ES-I3 (cell line): Measurements from ENCODE around the gene BTN1A1.

Experiments
- H3K36me3 ChIP-seq: 2 replicates; pipeline ENCODE4 v1.6.1; 2013; ENCODE audit warnings: mild to moderate bottlenecking, low read length, control low read depth, moderate library complexity; ENCODE audit not compliant: insufficient read depth
- H3K4me1 ChIP-seq: 2 replicates; pipeline ENCODE4 v1.6.1; 2013; ENCODE audit warnings: mild to moderate bottlenecking, control low read depth, low read length; ENCODE audit not compliant: insufficient read depth
- H3K9ac ChIP-seq: 2 replicates; pipeline ENCODE4 v1.6.1; 2013; ENCODE audit warnings: low read depth, mild to moderate bottlenecking, low read length, moderate library complexity
- H3K9me3 ChIP-seq: 2 replicates; pipeline ENCODE4 v1.6.1; 2013; ENCODE audit warnings: mild to moderate bottlenecking, low read length, moderate library complexity; ENCODE audit not compliant: control insufficient read depth, insufficient read depth

The BTN1A1 gene

DNA sequence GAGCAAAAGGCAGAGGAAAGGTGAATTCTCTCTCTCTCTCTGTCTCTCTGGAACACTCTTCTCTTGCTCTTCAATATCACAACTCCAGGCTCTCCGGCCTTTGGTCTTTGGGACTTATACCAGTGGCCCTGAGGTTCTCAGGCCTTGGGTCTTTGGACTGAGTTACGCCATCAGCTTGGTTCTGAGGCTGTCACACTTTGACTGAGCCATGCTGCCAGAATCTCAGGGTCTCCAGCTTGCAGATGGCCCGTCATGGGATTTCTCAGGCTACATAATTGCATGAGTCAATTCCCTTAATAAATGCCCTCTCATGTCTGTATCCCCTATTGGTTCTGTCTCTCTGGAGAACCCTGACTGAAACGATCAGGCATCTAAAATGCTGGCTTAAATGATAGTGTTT, 29.5 kb upstream of the BTN1A1 start:
- H3K9ac ChIP-seq: no peak overlapping the region
- H3K9me3 ChIP-seq: 0 out of 2 replicates have a peak, but pooled peaks cover 3% of the 10 kb centered on the region
- peaks cover 13% of the 10 kb centered on the region for H3K4me1 ChIP-seq
- H3K36me3 ChIP-seq: peaks cover 5% of the 10 kb centered on the region; the same call in 1 of the 2 replicates

DNA sequence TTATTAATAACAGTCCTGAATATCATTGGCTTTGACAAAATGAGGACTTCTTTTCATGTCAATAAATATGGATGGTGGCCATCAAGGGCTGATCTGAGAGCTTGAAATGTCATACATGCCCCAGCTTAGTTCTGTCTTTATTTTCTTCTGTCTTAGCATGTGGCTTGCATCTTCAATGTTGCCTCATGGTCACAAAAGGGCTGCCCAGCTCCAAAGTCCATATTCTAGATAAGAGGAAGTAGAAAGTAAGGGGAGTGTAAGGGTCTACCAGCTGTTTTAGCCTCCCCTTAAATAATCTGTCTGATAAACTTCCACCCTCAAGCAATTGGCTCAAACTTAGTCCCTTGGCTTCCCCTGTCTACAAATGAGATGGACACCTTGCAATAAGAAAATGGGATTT, 28.1 kb upstream of the BTN1A1 start:
- Histone ChIP-seq H3K36me3 (0 out of 2 replicates have a peak, but pooled peaks cover 4% of the 10 kb centered on the region), H3K9me3 (0 out of 2 replicates have a peak, but pooled peaks cover 3% of the 10 kb centered on the region), H3K4me1 (peaks cover 21% of the 10 kb centered on the region), H3K9ac (no peak overlapping the region)

DNA sequence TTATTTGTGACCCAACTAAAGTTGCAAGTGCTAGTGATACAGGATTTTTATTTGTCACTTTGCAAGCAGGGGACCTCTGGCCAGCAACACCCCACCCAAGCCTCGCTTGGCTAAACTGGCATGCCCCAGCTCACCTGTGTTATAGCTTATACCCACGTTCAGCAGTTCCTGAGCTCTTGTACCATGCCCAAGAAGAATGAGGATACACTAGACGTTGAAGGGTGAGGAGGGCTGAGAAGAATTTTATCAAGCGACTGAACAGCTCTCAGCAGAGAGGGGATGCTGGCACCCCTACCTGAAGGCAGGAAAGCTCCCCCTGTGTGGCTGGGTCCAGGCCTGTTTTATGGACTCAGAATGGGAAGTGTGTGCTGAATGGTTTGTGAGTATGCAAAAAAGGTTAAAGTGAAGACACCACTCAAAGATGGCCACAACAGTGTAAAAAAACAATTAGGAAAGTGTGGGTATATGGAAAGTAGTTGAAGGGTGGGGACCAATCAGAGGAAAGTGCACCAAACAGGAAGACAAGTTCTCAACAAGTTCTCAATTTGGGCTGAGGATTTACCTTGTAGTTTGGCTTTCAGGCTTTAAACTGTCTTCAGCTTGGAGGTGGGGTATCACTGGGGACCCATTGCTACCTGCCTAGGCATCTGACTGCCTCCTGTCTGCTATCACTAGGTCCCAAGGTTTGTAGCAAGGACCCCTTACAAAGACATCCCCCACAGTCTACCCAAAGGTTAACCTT, 27.4 kb upstream of the BTN1A1 start:
- Histone ChIP-seq H3K4me1 (peaks cover 21% of the 10 kb centered on the region), H3K36me3 (0 out of 2 replicates have a peak, but pooled peaks cover 4% of the 10 kb centered on the region), H3K9ac (no peak overlapping the region), H3K9me3 (0 out of 2 replicates have a peak, but pooled peaks cover 3% of the 10 kb centered on the region)

DNA sequence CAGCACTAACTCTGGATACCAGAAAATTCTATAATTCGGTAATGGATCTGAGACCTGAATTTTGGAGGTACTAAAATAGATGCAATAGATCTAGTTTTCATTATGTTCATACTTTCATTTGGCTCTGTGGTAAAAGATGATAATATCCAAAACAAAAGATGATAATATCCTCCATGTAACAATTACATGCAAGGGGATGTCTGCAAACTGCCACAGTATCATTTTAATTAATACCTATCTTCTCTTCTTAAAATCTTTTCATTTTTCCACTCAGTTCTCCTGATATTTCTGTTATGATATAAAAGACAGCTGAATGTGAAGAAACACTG, 26.7 kb upstream of the BTN1A1 start:
- H3K9me3 ChIP-seq: 0 out of 2 replicates have a peak, but pooled peaks cover 3% of the 10 kb centered on the region
- 0 out of 2 replicates have a peak, but pooled peaks cover 4% of the 10 kb centered on the region for H3K36me3 ChIP-seq
- peaks cover 21% of the 10 kb centered on the region for H3K4me1 ChIP-seq
- H3K9ac ChIP-seq: peak overlapping the region; percentile 58; the same call in 1 of the 2 replicates

DNA sequence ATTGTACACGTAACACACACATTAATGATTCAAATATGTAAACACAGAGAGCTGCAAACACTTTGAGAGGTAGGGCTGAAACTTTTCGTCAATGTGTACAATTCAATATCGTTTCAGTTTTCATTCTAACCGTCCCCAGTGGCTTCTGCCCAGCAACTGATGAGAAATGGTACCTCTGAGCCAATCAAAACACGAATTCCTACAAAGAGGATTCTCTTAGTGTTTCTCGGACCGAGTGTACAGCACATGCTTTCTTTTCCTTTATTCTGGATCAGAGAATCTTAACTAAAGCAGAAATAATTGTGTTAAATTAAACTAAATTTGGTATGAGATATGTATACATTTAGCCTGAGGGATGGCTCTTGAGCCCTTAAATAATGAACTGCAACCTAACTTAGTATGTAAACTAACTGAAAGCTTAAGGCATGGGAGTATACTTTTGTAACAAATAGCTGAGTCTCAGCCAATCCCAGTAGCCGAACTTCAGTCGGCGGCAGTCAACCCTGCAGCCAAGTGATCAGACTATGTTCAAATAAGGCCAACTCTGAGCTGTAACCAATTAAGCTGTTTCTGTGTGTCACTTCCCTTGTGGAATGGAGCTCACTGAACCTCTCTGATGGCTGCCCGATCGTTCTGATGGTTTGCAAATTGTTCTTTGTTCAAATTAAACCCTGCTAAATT, 26.2 kb upstream of the BTN1A1 start:
- Histone ChIP-seq H3K4me1 (peaks cover 21% of the 10 kb centered on the region), H3K36me3 (no peaks in the 10 kb centered on the region), H3K9ac (peak overlapping the region; percentile 58), H3K9me3 (0 out of 2 replicates have a peak, but pooled peaks cover 3% of the 10 kb centered on the region)

DNA sequence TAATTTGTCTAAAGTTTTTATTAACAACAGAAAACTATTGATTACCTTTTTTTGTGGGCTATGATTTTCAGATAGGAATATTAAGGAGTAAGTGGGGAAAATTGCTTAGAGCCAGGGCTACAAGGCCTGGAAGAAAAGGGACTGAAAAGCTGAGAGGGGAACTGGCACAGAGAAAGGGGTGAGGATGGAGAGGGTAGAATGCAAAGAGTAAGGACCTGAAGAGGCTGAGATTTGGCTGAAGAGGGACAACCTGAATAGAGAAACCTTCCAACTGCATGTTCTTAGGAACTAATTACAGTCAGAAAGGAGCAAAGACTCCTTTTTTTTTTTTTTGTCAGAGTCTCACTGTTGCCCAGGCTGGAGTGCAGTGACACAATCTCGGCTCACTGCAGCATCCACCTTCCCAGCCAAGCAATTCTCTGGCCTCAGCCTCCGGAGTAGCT, 25.6 kb upstream of the BTN1A1 start:
- Histone ChIP-seq H3K9me3 (0 out of 2 replicates have a peak, but pooled peaks cover 3% of the 10 kb centered on the region), H3K36me3 (no peaks in the 10 kb centered on the region), H3K9ac (peak overlapping the region; percentile 58; the same call in 1 of the 2 replicates), H3K4me1 (peaks cover 21% of the 10 kb centered on the region)

DNA sequence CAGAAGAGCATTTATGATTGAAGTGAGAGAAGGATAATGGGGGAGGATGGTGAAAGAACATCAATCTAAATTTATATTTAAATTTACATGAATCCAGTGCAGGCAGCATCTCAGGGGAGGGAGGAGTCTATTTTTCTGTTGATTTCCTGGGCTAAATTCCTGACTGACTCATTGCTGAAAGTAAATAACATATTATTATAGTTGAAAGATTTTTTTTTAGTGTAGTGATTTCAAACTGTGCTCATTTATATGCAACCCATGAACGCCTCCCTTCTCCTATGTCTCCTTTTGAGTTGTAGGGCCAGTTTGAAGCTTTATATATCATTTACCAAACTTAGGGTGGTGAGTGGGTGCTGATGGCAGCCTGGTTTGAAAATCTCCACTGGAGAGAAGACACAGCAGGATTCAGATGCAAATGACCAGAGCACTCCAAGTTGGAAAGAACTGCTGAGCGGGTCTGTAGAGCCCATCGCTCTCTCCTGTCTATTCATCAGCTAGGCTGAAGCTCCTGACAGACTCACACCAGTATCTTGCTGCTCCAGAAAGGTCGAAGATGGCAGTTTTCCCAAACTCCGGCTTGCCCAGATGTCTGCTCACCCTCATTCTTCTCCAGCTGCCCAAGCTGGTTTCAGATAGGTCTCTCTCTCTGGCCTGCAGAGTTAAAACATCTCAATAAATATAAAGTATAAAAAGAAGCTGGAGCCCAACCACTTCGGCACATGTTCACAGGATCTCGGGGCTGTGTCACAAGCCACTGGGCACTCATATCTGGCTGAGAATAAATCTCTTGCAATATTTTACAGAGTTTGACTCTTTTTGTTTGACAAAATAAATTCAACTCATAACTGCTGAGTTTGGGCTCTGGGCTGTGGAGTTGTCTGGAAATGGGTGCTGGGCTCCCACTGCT, 24.0 kb upstream of the BTN1A1 start:
- peaks cover 21% of the 10 kb centered on the region for H3K4me1 ChIP-seq
- H3K36me3 ChIP-seq: no peaks in the 10 kb centered on the region
- no peak overlapping the region for H3K9ac ChIP-seq
- 0 out of 2 replicates have a peak, but pooled peaks cover 3% of the 10 kb centered on the region for H3K9me3 ChIP-seq

DNA sequence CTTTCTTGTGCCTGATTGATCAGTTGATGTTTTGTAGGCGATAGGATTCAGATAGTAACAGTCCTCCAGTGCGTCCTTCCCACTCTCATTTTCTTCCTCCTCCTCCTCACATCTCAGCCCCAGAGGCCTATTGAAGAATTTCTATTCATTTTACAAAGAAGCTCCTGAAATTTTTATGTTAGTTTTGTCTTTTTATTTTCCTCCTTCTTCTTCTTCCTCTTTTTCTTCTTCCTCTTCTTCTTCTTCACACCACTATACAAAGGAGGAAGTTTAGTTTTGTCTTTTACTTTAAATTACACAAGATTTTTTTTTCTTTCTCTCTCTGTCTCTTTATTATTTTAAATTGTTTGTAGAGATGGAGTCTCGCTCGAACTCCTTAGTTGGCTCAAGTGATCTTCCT, 23.2 kb upstream of the BTN1A1 start:
- H3K9me3 ChIP-seq: 0 out of 2 replicates have a peak, but pooled peaks cover 3% of the 10 kb centered on the region
- H3K36me3 ChIP-seq: no peaks in the 10 kb centered on the region
- H3K9ac ChIP-seq: no peak overlapping the region
- H3K4me1 ChIP-seq: peaks cover 21% of the 10 kb centered on the region

DNA sequence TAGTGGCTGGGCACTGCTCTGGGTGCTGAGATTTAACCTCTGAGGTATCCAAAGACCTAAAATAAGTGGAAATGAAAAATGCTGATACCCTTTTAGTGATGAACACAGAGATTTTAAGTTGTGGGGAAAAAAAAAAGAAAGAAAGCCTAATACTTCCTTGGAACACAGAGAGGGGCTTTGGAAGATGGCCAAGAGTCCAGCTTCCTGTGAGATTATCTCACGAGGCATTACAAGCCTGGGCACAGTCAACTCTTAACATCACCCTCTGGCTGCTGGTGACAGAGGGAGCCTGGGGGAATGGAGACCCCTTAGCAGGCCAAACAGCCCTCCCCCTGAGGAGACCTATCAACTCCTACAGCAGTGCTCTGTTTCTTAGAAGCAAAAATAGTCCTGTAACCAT, 22.7 kb upstream of the BTN1A1 start:
- H3K9me3 ChIP-seq: 0 out of 2 replicates have a peak, but pooled peaks cover 3% of the 10 kb centered on the region
- H3K4me1 ChIP-seq: peaks cover 21% of the 10 kb centered on the region
- H3K9ac ChIP-seq: no peak overlapping the region
- no peaks in the 10 kb centered on the region for H3K36me3 ChIP-seq

DNA sequence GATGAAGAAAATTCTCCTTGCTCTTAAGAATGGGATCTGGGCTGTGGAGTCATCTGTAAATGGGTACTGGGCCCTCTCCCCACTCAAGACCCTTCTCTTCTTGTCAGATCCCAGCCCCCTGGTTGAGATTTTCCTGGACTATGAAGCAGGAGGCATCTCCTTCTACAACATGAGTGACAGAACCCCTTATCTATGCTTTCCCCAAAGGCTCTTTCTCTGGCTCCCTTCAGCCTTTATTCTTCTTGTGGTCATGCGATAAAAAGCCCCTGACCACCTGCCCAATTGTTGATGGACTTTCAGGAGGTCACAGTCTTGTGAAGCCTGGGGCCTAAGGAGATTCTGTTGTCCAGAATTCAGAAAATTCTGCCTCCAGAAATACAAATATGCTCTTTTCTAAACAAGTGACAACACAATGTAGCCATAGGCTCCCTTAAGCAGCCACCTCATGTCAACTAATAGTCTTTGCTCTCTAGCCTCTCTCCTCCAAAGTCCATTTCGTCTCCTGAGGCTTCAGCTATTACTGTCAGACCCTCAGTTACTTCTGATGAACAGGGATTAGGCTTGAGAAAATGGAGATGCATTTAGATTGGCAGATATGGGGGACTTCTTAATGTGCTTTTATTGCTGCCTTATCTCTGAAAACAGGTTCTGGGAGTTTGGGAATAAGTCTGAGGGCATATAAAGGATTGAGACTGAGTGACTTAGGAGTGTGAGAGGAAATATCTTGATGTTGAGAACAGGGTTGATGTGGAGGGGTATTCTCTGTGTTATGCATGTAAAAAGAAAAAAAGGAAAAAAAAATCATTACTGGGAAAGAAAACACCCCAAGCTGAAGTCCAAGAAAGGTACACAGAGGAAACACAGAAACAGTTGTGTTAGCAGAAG, 21.8 kb upstream of the BTN1A1 start:
- Histone ChIP-seq H3K9ac (no peak overlapping the region), H3K4me1 (peaks cover 21% of the 10 kb centered on the region), H3K9me3 (no peaks in the 10 kb centered on the region), H3K36me3 (no peaks in the 10 kb centered on the region)

DNA sequence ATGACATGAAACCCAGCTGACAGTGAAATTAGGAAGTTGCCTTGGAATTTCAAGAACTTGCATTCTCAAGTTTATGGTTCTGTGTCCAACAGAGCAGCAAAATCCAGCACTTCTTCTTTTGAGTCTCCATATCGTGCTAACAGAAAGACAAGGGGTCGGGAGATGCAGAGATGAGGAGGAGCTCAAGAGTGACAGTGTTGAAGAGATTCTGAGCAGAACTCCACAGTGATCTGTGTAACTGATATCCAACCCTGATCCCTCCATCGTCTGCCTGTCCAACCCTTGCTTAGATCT, 21.2 kb upstream of the BTN1A1 start:
- Histone ChIP-seq H3K36me3 (no peaks in the 10 kb centered on the region), H3K9ac (no peak overlapping the region), H3K4me1 (peaks cover 21% of the 10 kb centered on the region)

DNA sequence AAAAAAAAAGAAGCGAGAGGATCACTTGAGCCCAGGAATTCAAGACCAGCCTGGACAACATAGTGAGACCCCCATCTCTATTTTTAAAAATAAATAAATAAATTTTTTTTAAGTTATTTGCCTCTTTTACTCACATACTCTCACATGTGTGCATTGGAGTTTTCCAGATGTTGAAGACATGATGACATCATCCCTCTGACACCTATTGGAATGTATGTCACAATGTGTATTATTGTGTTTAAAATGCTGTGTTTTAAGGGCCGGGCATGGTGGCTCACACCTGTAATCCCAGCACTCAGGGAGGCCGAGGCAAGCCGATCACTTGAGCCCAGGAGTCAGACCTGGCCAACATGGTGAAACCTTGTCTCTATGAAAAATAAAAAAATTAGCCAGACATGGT, 17.8 kb upstream of the BTN1A1 start:
- Histone ChIP-seq H3K9ac (no peak overlapping the region), H3K4me1 (no peaks in the 10 kb centered on the region), H3K9me3 (no peaks in the 10 kb centered on the region), H3K36me3 (no peaks in the 10 kb centered on the region)

More for the DNA sequence above, 21.2 kb upstream of the BTN1A1 start:
- H3K9me3 ChIP-seq: no peaks in the 10 kb centered on the region

DNA sequence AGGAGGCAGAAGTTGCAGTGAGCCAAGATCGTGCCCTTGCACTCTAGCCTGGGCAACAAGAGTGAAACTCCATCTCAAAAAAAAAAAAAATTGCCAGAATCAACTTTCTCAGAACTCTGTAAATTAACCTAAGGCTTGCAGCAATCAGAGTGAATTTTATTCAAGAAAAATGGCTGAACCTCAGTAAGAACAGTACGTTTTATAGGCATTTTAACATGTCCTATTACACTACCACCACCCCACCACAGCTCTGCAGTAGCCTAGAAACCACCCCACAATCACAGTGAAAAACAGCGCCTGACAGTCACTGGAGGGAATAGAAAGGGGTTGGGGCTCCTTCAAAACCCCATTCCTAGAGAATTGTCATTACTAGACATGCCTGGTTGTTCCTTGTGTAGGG, 16.4 kb upstream of the BTN1A1 start:
- Histone ChIP-seq H3K9me3 (0 out of 2 replicates have a peak, but pooled peaks cover 2% of the 10 kb centered on the region), H3K36me3 (no peaks in the 10 kb centered on the region), H3K9ac (no peak overlapping the region), H3K4me1 (no peaks in the 10 kb centered on the region)
